Measurements from ENCODE around the gene FARS2. TPM values are rescaled to one million over a fixed set of nuclear protein-coding genes. Genes with fewer than 3 reads are reported as not detected.

FARS2 gene
- total and polyA plus RNA-seq, 4 donors = 9.2 to 31.4 (median 19.4) TPM

DNA sequence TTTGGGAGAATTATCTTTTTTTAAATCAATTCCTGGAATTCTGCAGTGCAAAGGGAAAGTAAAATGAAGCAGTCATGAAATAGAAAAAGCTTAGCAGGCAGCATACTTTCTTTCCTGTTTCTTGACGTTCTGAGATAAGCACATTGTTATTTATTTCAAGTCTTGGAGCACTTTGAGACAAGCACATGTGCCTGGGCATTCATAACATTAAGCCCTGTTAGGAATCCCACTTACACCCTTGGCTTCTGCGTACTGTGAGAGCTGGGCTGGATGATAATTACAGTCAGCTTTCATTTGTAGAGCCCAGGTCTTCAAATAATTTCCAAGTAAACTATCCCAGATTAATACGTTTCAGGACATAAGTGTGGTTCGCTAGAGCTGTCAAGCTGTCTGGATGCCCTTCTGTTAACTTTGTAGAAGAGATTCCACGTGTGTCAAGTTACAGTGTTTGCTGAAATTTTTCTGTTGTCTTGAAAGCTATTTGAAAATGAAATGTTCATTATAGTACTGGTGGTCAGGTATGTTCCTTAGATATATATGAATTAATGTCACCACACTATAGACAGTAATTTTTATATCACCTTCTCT is 8.9 kb downstream of the FARS2 start:
- Histone ChIP-seq H3K4me3 (no peak overlapping the region), H3K9ac (ENCODE audit: insufficient read depth in 1 of 2, low read length in 2 of 2) (no peak overlapping the region), H3K36me3 (ENCODE audit: control insufficient read depth in 4 of 4, insufficient read depth in 4 of 4, low read length in 4 of 4) (peaks cover 0 to 2% (median 0%) of the 10 kb centered on the region in 4 donors), H3K27ac (ENCODE audit: low read depth in 1 of 2, low read length in 1 of 2) (no peak overlapping the region), H3K4me1 (ENCODE audit: control insufficient read depth in 5 of 5, insufficient read depth in 5 of 5, low read length in 5 of 5) (no peaks in the 10 kb centered on the region), H3K9me3 (ENCODE audit: control insufficient read depth in 4 of 4, insufficient read depth in 3 of 4, low read length in 3 of 4) (no peaks in the 10 kb centered on the region), H3K27me3 (ENCODE audit: control insufficient read depth in 3 of 3, insufficient read depth in 3 of 3, low read length in 2 of 3) (no peaks in the 10 kb centered on the region)
- no peak for ATAC-seq (ENCODE audit: insufficient read depth, low FRiP score)
- 44 to 49% methylated on average over 5 of the region's 5 CpGs for WGBS, 2 donors
- TF ChIP-seq, protein P1, sequence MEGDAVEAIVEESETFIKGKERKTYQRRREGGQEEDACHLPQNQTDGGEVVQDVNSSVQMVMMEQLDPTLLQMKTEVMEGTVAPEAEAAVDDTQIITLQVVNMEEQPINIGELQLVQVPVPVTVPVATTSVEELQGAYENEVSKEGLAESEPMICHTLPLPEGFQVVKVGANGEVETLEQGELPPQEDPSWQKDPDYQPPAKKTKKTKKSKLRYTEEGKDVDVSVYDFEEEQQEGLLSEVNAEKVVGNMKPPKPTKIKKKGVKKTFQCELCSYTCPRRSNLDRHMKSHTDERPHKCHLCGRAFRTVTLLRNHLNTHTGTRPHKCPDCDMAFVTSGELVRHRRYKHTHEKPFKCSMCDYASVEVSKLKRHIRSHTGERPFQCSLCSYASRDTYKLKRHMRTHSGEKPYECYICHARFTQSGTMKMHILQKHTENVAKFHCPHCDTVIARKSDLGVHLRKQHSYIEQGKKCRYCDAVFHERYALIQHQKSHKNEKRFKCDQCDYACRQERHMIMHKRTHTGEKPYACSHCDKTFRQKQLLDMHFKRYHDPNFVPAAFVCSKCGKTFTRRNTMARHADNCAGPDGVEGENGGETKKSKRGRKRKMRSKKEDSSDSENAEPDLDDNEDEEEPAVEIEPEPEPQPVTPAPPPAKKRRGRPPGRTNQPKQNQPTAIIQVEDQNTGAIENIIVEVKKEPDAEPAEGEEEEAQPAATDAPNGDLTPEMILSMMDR (IDR thresholded peaks at IDR 0.05; ENCODE audit: control extremely low read depth, extremely low read depth) = no peak
- DNase-seq = no peak

DNA sequence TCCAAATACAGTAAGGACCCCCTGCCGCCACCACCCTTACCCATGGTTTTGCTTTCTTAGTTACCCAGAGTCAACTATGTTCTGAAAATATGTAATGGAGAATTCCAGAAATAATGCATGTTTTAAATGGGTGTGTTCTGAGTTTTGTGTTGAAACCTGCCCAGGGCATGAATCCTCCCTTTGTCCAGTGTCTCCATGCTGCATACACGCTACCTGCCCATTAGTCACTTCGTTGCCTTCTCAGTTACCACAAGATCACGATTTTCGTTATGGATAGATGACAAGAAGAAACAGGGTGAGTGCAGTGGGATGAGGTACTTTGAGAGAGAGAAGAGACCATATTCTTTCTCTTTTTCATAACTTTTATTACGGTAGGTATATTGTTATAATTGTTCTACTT is 10.6 kb downstream of the FARS2 start:
- DNase-seq (no peak), ATAC-seq (ENCODE audit: insufficient read depth, low FRiP score) (no peak)
- Histone ChIP-seq H3K36me3 (ENCODE audit: control insufficient read depth in 4 of 4, insufficient read depth in 4 of 4, low read length in 4 of 4) (peaks cover 0 to 2% (median 0%) of the 10 kb centered on the region in 4 donors), H3K9ac (ENCODE audit: insufficient read depth in 1 of 2, low read length in 2 of 2) (no peak overlapping the region), H3K27me3 (ENCODE audit: control insufficient read depth in 3 of 3, insufficient read depth in 3 of 3, low read length in 2 of 3) (no peaks in the 10 kb centered on the region), H3K9me3 (ENCODE audit: control insufficient read depth in 4 of 4, insufficient read depth in 3 of 4, low read length in 3 of 4) (no peaks in the 10 kb centered on the region), H3K27ac (ENCODE audit: low read depth in 1 of 2, low read length in 1 of 2) (no peak overlapping the region), H3K4me1 (ENCODE audit: control insufficient read depth in 5 of 5, insufficient read depth in 5 of 5, low read length in 5 of 5) (peaks cover 0 to 1% (median 0%) of the 10 kb centered on the region in 5 donors), H3K4me3 (no peak overlapping the region)
- WGBS, 2 donors = 97% methylated on average over 6 of the region's 6 CpGs
- TF ChIP-seq, protein P1 (IDR thresholded peaks at IDR 0.05; ENCODE audit: control extremely low read depth, extremely low read depth) = no peak

GRCh38 chr6:5274231-5274630 is 12.9 kb downstream of the FARS2 start:
- peaks cover 0 to 2% (median 0%) of the 10 kb centered on the region in 4 donors for H3K36me3 ChIP-seq (ENCODE audit: control insufficient read depth in 4 of 4, insufficient read depth in 4 of 4, low read length in 4 of 4)
- DNase-seq = no peak
- H3K9ac ChIP-seq (ENCODE audit: insufficient read depth in 1 of 2, low read length in 2 of 2) = no peak overlapping the region
- H3K9me3 ChIP-seq (ENCODE audit: control insufficient read depth in 4 of 4, insufficient read depth in 3 of 4, low read length in 3 of 4) = no peaks in the 10 kb centered on the region
- H3K4me3 ChIP-seq = no peak overlapping the region
- H3K27me3 ChIP-seq (ENCODE audit: control insufficient read depth in 3 of 3, insufficient read depth in 3 of 3, low read length in 2 of 3) = no peaks in the 10 kb centered on the region
- ATAC-seq (ENCODE audit: insufficient read depth, low FRiP score) = no peak
- TF ChIP-seq, protein P1 (IDR thresholded peaks at IDR 0.05; ENCODE audit: control extremely low read depth, extremely low read depth) = no peak
- H3K4me1 ChIP-seq (ENCODE audit: control insufficient read depth in 5 of 5, insufficient read depth in 5 of 5, low read length in 5 of 5) = peaks cover 0 to 1% (median 0%) of the 10 kb centered on the region in 5 donors
- WGBS, 2 donors = 93 to 94% methylated on average over 3 of the region's 3 CpGs
- no peak overlapping the region for H3K27ac ChIP-seq (ENCODE audit: low read depth in 1 of 2, low read length in 1 of 2)

- peaks cover 0 to 2% (median 0%) of the 10 kb centered on the region in 4 donors for H3K36me3 ChIP-seq (ENCODE audit: control insufficient read depth in 4 of 4, insufficient read depth in 4 of 4, low read length in 4 of 4)
- no peak overlapping the region for H3K27ac ChIP-seq (ENCODE audit: low read depth in 1 of 2, low read length in 1 of 2)
- ATAC-seq (ENCODE audit: insufficient read depth, low FRiP score) = no peak
- no peaks in the 10 kb centered on the region for H3K27me3 ChIP-seq (ENCODE audit: control insufficient read depth in 3 of 3, insufficient read depth in 3 of 3, low read length in 2 of 3)
- peaks cover 0 to 1% (median 0%) of the 10 kb centered on the region in 5 donors for H3K4me1 ChIP-seq (ENCODE audit: control insufficient read depth in 5 of 5, insufficient read depth in 5 of 5, low read length in 5 of 5)
- H3K4me3 ChIP-seq = no peak overlapping the region
- TF ChIP-seq, protein P1 (IDR thresholded peaks at IDR 0.05; ENCODE audit: control extremely low read depth, extremely low read depth) = no peak
- WGBS, 2 donors = 81 to 85% methylated on average over 2 of the region's 2 CpGs
- no peaks in the 10 kb centered on the region for H3K9me3 ChIP-seq (ENCODE audit: control insufficient read depth in 4 of 4, insufficient read depth in 3 of 4, low read length in 3 of 4)
- H3K9ac ChIP-seq (ENCODE audit: insufficient read depth in 1 of 2, low read length in 2 of 2) = no peak overlapping the region
- no peak for DNase-seq
These were observed 14.2 kb downstream of the FARS2 start for GRCh38 chr6:5275497-5275896.
